Fibroblast of lung (primary cell): Measurements from ENCODE around the gene PIGZ. TPM values are rescaled to one million over a fixed set of nuclear protein-coding genes. Genes with fewer than 3 reads are reported as not detected.

ENCODE experiments used
- DNase-seq, 2 donors: peaks; one replicate each; pipeline versions ENCODE4 v3.0.0 to v3.0.0-alpha.2; 2010; ENCODE audit warnings: low read depth in 2 of 2
- H2AFZ ChIP-seq: 2 replicates; pipeline ENCODE4 v1.5.1; 2012; ENCODE audit warnings: low read length, control low read depth, inconsistent platforms
- H3K27ac ChIP-seq: 2 replicates; pipeline ENCODE4 v1.5.1; 2011; ENCODE audit warnings: low read length, control low read depth; ENCODE audit not compliant: insufficient read depth
- H3K27me3 ChIP-seq: 2 replicates; pipeline ENCODE4 v1.5.1; 2011; ENCODE audit warnings: mild to moderate bottlenecking, low read length; ENCODE audit not compliant: control insufficient read depth, insufficient read depth
- H3K36me3 ChIP-seq: 2 replicates; pipeline ENCODE4 v1.5.1; 2011; ENCODE audit warnings: low read length; ENCODE audit not compliant: control insufficient read depth, insufficient read depth
- H3K4me1 ChIP-seq: 2 replicates; pipeline ENCODE4 v1.5.1; 2011; ENCODE audit warnings: low read length; ENCODE audit not compliant: control insufficient read depth, insufficient read depth; ENCODE audit errors: extremely low read depth
- H3K4me2 ChIP-seq: 2 replicates; pipeline ENCODE4 v1.5.1; 2011; ENCODE audit warnings: low read length, control low read depth; ENCODE audit not compliant: insufficient read depth; ENCODE audit errors: extremely low read depth
- H3K4me3 ChIP-seq, 4 experiments: fragments of 200-600 bp in 1 of 4; sonication (generic) in 1 of 4; replicated peaks in 1 of 4; 2 replicates each; pipeline ENCODE4 v1.5.1; 2011 to 2016; ENCODE audit warnings: low read length in 4 of 4, low read depth in 3 of 4, mild to moderate bottlenecking in 3 of 4, control low read depth in 2 of 4, inconsistent platforms in 1 of 4, mixed read lengths in 1 of 4; ENCODE audit not compliant: insufficient read depth in 1 of 4; ENCODE audit errors: control extremely low read depth in 1 of 4
- H3K79me2 ChIP-seq: 2 replicates; pipeline ENCODE4 v1.5.1; 2012; ENCODE audit warnings: mild to moderate bottlenecking, low read length, inconsistent platforms; ENCODE audit not compliant: control insufficient read depth, insufficient read depth
- H3K9ac ChIP-seq: 2 replicates; pipeline ENCODE4 v1.5.1; 2011; ENCODE audit warnings: mild to moderate bottlenecking, low read length, control low read depth; ENCODE audit not compliant: insufficient read depth
- H3K9me3 ChIP-seq: 2 replicates; pipeline ENCODE4 v1.5.1; 2012; ENCODE audit warnings: low read depth, low read length; ENCODE audit not compliant: control insufficient read depth, insufficient read depth
- H4K20me1 ChIP-seq: 2 replicates; pipeline ENCODE4 v1.5.1; 2011; ENCODE audit warnings: low read length; ENCODE audit not compliant: control insufficient read depth, insufficient read depth; ENCODE audit errors: extremely low read depth
- CTCF ChIP-seq, 2 donors: IDR thresholded peaks in 1 of 2; conservative IDR thresholded peaks in 1 of 2; 1 replicate in 1 of 2; 2 replicates in 1 of 2; pipeline ENCODE4 v1.5.1; 2011 to 2012; ENCODE audit warnings: low read length in 2 of 2, control low read depth in 1 of 2, inconsistent platforms in 1 of 2, low read depth in 1 of 2, mild to moderate bottlenecking in 1 of 2
- EZH2 ChIP-seq: IDR thresholded peaks from 2 replicates; pipeline ENCODE4 v1.5.1; 2012; ENCODE audit warnings: low read length, control low read depth, mild to moderate bottlenecking; ENCODE audit errors: missing control alignments
- polyA plus RNA-seq, 2 donors: library from polyadenylated mRNA; depleted of rRNA in 1 of 2; stranded (reverse) in 1 of 2; unstranded in 1 of 2; fragments of >200 nt; gene quantifications; 2 replicates each; pipeline ENCODE4 v1.2.1, GENCODE V29; 2011 to 2012; ENCODE audit warnings: missing spikeins in 1 of 2
- total RNA-seq: library from RNA; depleted of rRNA; stranded (reverse); fragments of >200 nt; gene quantifications from 2 replicates; pipeline ENCODE4 v1.2.1, GENCODE V29; 2014

PIGZ gene
- total and polyA plus RNA-seq, 2 donors (not counting 1 experiment from before 2014, with no cell fraction given) = 0.66 to 2.0 TPM

DNA sequence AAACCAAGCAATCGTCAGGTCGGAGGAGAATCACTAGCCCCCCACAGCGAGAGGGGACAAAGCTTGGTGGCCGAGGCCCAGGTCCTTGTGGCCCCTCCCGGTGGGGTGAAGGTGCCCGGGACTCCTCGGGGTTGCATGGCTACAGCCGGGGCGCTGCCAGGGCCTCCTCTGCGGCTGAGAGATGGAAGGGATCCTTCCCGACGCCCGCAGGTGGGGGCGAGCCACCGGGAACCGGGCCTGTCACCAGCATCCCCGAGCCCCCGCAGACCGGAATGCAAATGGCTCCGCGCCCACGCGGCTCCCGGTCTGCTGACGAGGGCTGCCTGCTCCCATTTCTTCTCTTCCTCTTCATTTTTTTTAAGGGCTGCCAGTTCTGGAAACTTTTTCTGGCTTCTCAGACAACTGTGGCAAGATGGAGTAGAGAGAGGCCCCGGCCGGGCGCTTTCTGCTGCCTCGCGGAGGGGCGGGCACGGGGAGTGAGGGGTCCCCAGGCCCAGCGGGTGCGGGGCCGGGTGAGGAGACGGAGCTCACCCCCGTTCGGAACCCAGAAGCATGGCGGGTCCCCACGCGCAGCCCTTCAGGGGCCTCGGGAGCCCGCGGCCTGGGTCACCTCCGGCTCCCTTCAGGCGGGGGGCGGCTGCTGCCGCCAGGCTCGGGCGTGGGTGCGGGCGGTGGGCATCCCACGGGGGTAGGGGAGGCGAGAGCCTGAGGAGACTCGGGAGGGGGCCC lies 33.5 kb upstream of the PIGZ start:
- Histone ChIP-seq H4K20me1 (no peaks in the 10 kb centered on the region), H3K4me1 (no peaks in the 10 kb centered on the region), H2AFZ (peak overlapping the region; percentile 60), H3K4me2 (peak overlapping the region; percentile 80), H3K27ac (no peak overlapping the region), H3K9me3 (no peaks in the 10 kb centered on the region), H3K79me2 (no peaks in the 10 kb centered on the region), H3K36me3 (no peaks in the 10 kb centered on the region), H3K4me3 (peak overlapping the region in 3 of 4 experiments; percentile 38 to 61 (median 46)), H3K27me3 (no peaks in the 10 kb centered on the region), H3K9ac (peak overlapping the region; percentile 59)
- DNase-seq = peak in 1 of 2 donors; percentile 20
- no peak for TF ChIP-seq CTCF (conservative IDR thresholded peaks at IDR 0.05 in 1 of 2, IDR thresholded peaks at IDR 0.05 in 1 of 2; ENCODE audit: low read depth in 1 of 2, low read length in 2 of 2)
- TF ChIP-seq EZH2 = no peak

DNA sequence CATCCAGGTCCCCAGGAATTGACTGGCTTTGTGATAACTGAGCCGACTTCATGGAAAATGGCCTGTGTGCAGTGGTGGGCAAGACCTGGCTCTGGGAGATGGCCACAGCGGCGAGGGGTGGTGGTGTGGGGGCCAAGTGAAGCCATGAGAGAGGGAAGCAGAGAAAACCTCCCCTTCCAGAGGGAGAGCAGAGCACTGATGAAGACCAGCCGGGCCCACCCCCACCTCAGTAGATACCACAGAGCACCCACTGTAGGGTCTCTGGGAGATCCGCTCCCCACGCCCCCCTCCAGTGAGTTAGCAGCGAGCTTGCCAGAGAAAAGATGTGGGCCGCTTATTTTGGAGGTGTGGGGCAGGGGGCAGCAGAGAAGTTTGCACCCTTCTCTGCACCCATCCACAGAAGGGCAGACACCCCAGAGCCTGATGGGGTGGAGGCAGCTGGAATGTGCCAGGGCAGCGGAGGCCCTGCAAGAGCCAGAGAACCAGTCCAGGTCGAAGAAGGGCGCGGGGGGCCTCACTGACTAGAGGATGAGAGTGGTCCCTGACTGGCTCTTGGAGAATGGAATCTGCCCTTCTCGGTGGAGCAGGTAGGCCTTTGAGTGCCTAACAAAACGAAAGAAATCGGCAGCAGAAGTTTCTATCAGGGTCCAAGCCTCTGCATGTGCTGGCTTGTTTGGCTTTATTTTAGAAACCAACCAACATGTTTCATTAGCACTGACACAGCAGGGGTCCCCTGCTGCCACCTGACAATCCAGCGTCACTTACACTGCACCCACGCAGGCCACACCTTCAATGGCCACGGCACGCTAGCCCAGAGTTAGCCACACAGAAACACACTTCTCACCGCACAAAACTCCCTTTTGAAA lies 32.7 kb upstream of the PIGZ start:
- Histone ChIP-seq H3K4me1 (no peaks in the 10 kb centered on the region), H3K9ac (no peak overlapping the region), H3K27ac (no peak overlapping the region), H2AFZ (no peak overlapping the region), H3K4me2 (no peak overlapping the region), H3K27me3 (no peaks in the 10 kb centered on the region), H3K9me3 (no peaks in the 10 kb centered on the region), H4K20me1 (no peaks in the 10 kb centered on the region), H3K79me2 (no peaks in the 10 kb centered on the region), H3K4me3 (no peak overlapping the region), H3K36me3 (no peaks in the 10 kb centered on the region)
- DNase-seq = no peak
- TF ChIP-seq EZH2 (no peak), CTCF (conservative IDR thresholded peaks at IDR 0.05 in 1 of 2, IDR thresholded peaks at IDR 0.05 in 1 of 2; ENCODE audit: low read depth in 1 of 2, low read length in 2 of 2) (no peak)

GRCh38 chr3:197000211-197000610 lies 31.6 kb upstream of the PIGZ start:
- H3K4me1 ChIP-seq = no peaks in the 10 kb centered on the region
- no peak for DNase-seq
- H3K79me2 ChIP-seq = no peaks in the 10 kb centered on the region
- no peak overlapping the region for H3K27ac ChIP-seq
- TF ChIP-seq EZH2 (no peak), CTCF (conservative IDR thresholded peaks at IDR 0.05 in 1 of 2, IDR thresholded peaks at IDR 0.05 in 1 of 2; ENCODE audit: low read depth in 1 of 2, low read length in 2 of 2) (no peak)
- no peaks in the 10 kb centered on the region for H4K20me1 ChIP-seq
- H3K27me3 ChIP-seq = no peaks in the 10 kb centered on the region
- H3K4me3 ChIP-seq = no peak overlapping the region
- H3K9ac ChIP-seq = no peak overlapping the region
- no peaks in the 10 kb centered on the region for H3K36me3 ChIP-seq
- no peak overlapping the region for H2AFZ ChIP-seq
- no peak overlapping the region for H3K4me2 ChIP-seq
- no peaks in the 10 kb centered on the region for H3K9me3 ChIP-seq
